GM13976 (cell line): ENCODE measurements around the gene TRIO.

Experiments
- DNase-seq: peaks from one replicate; pipeline ENCODE4 v3.0.0; 2012; ENCODE audit warnings: low spot score
- CTCF ChIP-seq: IDR thresholded peaks from 2 replicates; pipeline ENCODE4 v1.5.1; 2012; ENCODE audit warnings: borderline replicate concordance, mild to moderate bottlenecking; ENCODE audit not compliant: insufficient read depth; ENCODE audit errors: extremely low read depth, missing control alignments, control extremely low read depth
- in situ Hi-C: fragments of 300-500 bp; cut with MboI; formaldehyde crosslinking; loops from one replicate; pipeline ENCODE4 v1.12.0; 2022; ENCODE audit warnings: low sequenced_read_pairs, mixed read lengths, inconsistent platforms; ENCODE audit not compliant: unreplicated experiment

Gene TRIO

GRCh38 chr5:14358536-14358935, 215.4 kb downstream of the TRIO start:
- DNase-seq = no peak
- no peak for TF ChIP-seq CTCF
- in situ Hi-C loops = loop anchor here (25.0 kb wide), 2 partner anchors 279 to 371 kb away; no protein-coding TSS in a partner anchor

GRCh38 chr5:14359069-14360043, 216.2 kb downstream of the TRIO start:
- DNase-seq = no peak
- in situ Hi-C loops = loop anchor here (25.0 kb wide), 2 partner anchors 278 to 372 kb away; no protein-coding TSS in a partner anchor
- no peak for TF ChIP-seq CTCF

DNA sequence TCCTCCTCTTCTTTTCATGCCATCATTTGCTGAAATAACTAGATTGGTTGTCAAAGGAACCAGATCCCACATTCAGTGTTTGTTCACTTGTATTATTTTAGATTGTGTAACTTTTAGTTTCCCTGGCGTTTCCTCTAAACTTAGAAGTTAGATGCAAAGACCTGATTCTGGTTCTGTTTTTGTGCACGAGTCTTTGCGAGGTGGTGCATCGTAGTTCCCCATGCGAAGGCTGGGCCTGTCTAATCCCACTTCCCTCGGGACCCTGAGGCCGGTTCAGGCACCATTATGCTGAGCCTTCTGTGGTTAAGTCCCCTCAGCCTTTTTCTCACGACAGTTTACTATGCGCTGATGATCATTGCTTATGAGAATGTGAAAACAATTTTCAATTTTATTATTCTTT, 219.3 kb downstream of the TRIO start:
- TF ChIP-seq CTCF = no peak
- in situ Hi-C loops = loop anchor here (25.0 kb wide), 2 partner anchors 275 to 375 kb away; no protein-coding TSS in a partner anchor
- no peak for DNase-seq

DNA sequence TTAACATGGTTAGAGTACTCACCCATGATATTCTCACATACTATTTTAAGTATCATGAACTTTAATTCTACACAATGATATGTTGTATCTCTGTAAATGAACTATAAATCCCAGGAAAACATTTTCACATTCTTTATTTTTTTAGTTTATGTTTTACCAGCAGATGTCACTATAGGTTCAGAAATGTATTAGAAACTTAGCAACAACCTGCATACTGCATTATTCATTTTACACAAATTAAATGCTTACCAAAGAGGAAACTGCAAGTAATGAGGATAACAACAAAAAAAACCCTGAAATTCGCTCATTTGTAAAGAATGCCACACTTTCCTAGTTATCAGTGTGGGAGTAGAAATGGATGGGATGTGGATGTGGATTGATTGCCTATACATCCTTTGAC, 221.0 kb downstream of the TRIO start:
- in situ Hi-C loops = loop anchor here (25.0 kb wide), 2 partner anchors 273 to 377 kb away; no protein-coding TSS in a partner anchor
- no peak for DNase-seq
- no peak for TF ChIP-seq CTCF

DNA sequence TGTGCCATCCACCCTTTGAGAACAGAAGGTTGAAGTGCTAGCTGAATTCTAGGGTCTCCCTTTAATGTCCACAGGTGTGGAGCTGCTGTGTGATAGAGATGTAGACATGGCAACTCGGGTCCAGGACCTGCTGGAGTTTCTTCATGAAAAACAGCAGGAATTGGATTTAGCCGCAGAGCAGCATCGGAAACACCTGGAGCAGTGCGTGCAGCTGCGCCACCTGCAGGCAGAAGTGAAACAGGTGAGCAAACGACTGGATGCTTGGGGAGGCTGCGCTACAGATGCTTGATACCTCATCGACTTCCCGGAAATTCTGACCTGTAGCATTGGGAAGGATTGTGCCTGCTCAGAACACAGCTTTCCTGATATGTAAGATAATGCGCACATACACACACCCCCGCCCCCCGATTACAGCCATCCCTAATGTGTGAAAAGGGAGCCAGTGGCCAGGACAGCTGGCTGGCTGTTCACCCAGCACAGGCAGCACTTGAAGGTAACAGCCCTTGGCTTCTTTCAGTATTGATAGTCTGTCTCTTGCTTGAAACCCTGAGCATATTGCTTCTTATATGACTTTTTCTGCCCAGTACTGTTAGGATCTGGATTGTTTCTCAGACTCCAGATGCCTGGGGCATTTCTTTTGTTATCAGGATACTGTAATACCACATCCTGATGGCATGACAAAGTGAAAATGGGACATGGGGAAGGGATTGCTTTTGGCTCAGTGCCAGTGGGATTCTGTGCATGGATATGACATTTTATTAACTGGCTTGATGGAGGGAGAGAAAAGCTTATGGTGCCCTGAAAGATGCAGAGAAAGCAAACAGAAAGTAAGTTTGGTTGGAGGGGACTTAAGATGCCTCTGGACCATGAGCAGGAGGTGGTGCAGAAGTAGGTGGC, 221.7 kb downstream of the TRIO start:
- no peak for DNase-seq
- TF ChIP-seq CTCF = no peak
- in situ Hi-C loops = loop anchor here (25.0 kb wide), 2 partner anchors 272 to 378 kb away; no protein-coding TSS in a partner anchor
